Fibroblast of skin of scalp (primary cell): ENCODE measurements around the gene PKD1L1.
"Not testable (repeated sequence)": the region's sequence is repeated elsewhere in the genome, so short reads cannot be mapped to it uniquely, and the experiment has no call there.

ENCODE experiments used
- DNase-seq: peaks from one replicate; pipeline ENCODE4 v3.0.0-alpha.2; 2013

Gene PKD1L1

DNA sequence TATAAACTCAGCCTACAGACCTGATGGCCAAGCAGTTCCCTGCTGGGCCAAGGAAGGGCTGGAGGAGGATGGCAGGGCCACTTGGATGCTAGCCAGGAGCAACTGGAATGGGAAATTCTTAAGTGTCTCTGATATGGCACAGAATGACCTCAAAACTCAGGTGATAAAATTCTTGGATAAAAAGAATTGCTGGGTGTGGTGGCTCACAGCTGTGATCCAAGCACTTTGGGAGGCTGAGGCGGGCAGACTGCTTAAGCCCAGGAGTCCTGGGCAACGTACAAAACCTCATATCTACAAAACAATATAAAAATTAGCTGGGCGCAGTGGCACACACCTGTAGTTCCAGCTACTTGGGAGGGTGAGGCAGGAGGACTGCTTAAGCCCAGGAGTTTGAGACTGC is 14.0 kb upstream of the PKD1L1 start:
- DNase-seq, result no peak

- DNase-seq, result no peak
These were observed 8.9 kb upstream of the PKD1L1 start for GRCh38 chr7:47957156-47957555.

GRCh38 chr7:47956220-47956619 is 8.0 kb upstream of the PKD1L1 start:
- DNase-seq, result no peak

GRCh38 chr7:47954231-47954911 is 6.1 kb upstream of the PKD1L1 start:
- peak; percentile 35 for DNase-seq

GRCh38 chr7:47953822-47954221 is 5.6 kb upstream of the PKD1L1 start:
- DNase-seq, result no peak

GRCh38 chr7:47952224-47952623 is 4.0 kb upstream of the PKD1L1 start:
- no peak for DNase-seq

- no peak for DNase-seq
These were observed 3.1 kb upstream of the PKD1L1 start for GRCh38 chr7:47951374-47951773.

DNA sequence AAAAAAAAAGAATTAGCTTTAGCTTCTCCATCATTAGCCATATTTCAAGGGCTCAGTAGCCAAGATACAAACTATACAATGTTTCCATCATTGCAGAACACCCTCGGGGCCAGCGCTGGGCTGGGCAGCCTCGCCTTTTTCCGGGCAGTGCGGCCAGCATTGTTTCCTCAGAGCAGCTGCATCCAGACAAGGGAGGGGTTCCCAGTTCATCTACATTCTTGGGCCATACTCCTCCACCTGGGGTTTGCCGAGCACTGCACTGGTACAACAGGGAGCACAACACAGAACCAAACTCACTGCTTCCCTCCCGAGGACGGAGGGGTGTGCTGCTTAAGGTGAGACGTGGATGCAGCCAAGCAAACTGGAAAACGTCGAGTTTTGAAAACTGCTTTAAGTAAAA is 2.4 kb upstream of the PKD1L1 start:
- no peak for DNase-seq

GRCh38 chr7:47949703-47950102 is 1.4 kb upstream of the PKD1L1 start:
- DNase-seq, result no peak

GRCh38 chr7:47947355-47947749 is 914 bp downstream of the PKD1L1 start:
- DNase-seq, result no peak

GRCh38 chr7:47946581-47947354 is 1.5 kb downstream of the PKD1L1 start:
- DNase-seq, result no peak

- DNase-seq, result peak; percentile 67
These were observed 2.8 kb downstream of the PKD1L1 start for GRCh38 chr7:47945261-47946015.

DNA sequence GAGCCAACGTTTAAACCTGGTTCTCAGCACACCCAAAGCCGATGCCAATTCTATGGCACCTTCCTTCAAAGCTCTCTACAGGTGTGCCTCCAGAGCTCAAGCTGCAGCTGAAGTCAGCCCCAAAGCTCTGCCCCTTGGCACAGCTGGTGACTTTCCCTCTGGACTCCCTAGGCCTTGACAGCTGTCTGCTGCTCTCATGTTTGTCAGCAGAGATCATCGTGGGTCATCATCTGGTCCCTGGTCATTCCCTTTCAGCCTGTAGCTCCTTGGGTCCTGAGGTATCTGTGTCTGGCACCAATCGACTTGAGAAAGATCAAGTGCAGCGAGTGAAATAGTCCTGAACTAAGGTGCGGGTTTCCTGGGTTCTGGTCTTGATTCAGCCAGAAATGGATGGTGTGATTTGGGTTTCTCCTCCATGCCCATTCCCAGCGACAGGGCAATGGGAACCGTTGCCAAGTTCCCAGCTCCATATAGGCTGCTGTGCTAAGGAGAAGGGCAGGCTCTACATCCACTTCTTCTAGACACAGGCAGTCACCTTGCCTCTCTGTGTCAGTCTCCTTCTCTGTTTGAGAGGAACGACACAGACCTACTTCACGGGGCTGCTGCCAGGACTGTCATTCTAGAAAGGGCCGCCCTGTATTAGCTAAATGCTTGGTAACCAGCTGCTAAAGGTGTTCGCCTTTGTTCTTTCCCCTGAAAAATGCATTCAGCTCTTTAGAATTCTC is 3.6 kb downstream of the PKD1L1 start:
- no peak for DNase-seq

DNA sequence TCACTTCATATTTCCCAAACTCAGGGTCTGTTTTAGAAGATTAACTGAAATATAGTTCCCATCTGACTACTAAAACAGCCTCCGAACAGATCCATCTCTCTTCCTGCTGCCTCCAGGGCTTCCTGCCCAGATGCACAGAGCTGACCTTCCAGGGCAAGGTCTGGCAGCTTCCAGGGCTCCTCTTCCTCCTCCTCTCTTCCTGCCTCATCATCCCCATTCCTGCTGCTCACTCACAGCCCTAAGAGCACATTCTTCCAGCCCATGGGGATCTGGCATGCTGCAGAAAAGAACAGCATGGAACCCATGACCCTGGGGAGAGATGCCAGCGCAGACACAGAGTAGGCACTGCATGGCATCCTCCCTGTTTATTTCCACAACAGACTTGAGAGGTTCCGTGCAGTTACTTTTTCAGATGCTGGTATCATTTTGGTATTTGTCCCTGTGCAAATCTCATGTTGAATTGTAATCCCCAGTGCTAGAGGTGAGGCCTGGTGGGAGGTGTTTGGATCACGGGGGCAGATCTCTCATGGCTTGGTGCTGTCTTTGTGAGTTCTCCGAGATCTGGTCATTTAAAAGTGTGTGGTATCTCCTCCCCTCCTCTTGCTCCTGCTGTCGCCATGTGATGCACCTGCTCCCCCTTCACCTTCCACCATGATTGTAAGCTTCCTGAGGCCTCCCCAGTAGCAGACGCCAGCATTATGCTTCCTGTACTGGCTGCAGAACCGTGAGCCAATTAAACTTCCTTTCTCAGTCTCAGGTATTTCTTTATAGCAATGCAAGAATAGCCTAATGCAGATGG is 4.4 kb downstream of the PKD1L1 start:
- no peak for DNase-seq

DNA sequence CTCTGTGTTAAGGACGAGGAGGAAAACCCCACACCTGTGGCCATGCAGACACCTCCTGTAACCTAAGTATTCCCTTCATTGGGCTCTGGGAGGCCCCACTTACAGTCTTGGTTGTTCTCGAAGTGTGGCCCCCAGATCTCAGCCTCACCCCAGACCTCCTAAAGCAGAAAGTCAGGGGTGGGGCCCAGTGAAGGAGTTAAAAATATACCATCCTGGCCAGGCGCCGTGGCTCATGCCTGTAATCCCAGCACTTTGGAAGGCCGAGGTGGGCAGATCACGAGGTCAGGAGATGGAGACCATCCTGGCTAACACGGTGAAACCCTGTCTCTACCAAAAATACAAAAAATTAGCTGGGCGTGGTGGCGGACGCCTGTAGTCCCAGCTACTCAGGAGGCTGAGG is 5.6 kb downstream of the PKD1L1 start:
- DNase-seq, result not testable (repeated sequence)

- DNase-seq, result no peak
These were observed 6.1 kb downstream of the PKD1L1 start for GRCh38 chr7:47942132-47942531.

- DNase-seq, result peak; percentile 88
These were observed 7.0 kb downstream of the PKD1L1 start for GRCh38 chr7:47941136-47941844.

GRCh38 chr7:47940088-47941013 is 7.9 kb downstream of the PKD1L1 start:
- DNase-seq, result peak; percentile 86

- DNase-seq, result no peak
These were observed 8.7 kb downstream of the PKD1L1 start for GRCh38 chr7:47939425-47940036.
